GM19238 (cell line): Measurements from ENCODE around the gene TCF3.
"Not testable (repeated sequence)": the region's sequence is repeated elsewhere in the genome, so short reads cannot be mapped to it uniquely, and the experiment has no call there.

ENCODE experiments used
- DNase-seq: peaks from one replicate; pipeline ENCODE4 v3.0.0; 2011; ENCODE audit warnings: low spot score; ENCODE audit not compliant: insufficient read length

The TCF3 gene

GRCh38 chr19:1672769-1673644 is 20.6 kb upstream of the TCF3 start:
- no peak for DNase-seq

GRCh38 chr19:1672038-1672768 is 19.8 kb upstream of the TCF3 start:
- peak; percentile 53 for DNase-seq

GRCh38 chr19:1671716-1672037 is 19.3 kb upstream of the TCF3 start:
- peak; percentile 61 for DNase-seq

GRCh38 chr19:1670747-1671146 is 18.3 kb upstream of the TCF3 start:
- DNase-seq, result not testable (repeated sequence)

- peak; percentile 50 for DNase-seq
Observed at GRCh38 chr19:1668486-1669270, 16.3 kb upstream of the TCF3 start.

- DNase-seq, result no peak
Observed at GRCh38 chr19:1668048-1668485, 15.7 kb upstream of the TCF3 start.

- peak; percentile 46 for DNase-seq
Observed at GRCh38 chr19:1665565-1666047, 13.2 kb upstream of the TCF3 start.

GRCh38 chr19:1663852-1664251 is 11.4 kb upstream of the TCF3 start:
- no peak for DNase-seq

GRCh38 chr19:1663227-1663626 is 10.8 kb upstream of the TCF3 start:
- not testable (repeated sequence) for DNase-seq

- no peak for DNase-seq
Observed at GRCh38 chr19:1661995-1662394, 9.6 kb upstream of the TCF3 start.

GRCh38 chr19:1659084-1659427 is 6.6 kb upstream of the TCF3 start:
- DNase-seq, result no peak

- DNase-seq, result no peak
Observed at GRCh38 chr19:1658150-1659083, 6.0 kb upstream of the TCF3 start.

- no peak for DNase-seq
Observed at GRCh38 chr19:1657746-1658145, 5.3 kb upstream of the TCF3 start.

- DNase-seq, result no peak
Observed at GRCh38 chr19:1656988-1657536, 4.6 kb upstream of the TCF3 start.

GRCh38 chr19:1655987-1656608 is 3.7 kb upstream of the TCF3 start:
- DNase-seq, result no peak

- DNase-seq, result no peak
Observed at GRCh38 chr19:1655131-1655981, 2.9 kb upstream of the TCF3 start.

- DNase-seq, result no peak
Observed at GRCh38 chr19:1654178-1654792, 1.9 kb upstream of the TCF3 start.

GRCh38 chr19:1653300-1653628 is 849 bp upstream of the TCF3 start:
- no peak for DNase-seq
